ENCODE data around the gene INSIG1. TPM values are rescaled to one million over a fixed set of nuclear protein-coding genes. Genes with fewer than 3 reads are reported as not detected.

The INSIG1 gene
- total and polyA plus RNA-seq, 2 experiments from 2014 or later, result 70.3 to 131 TPM

DNA sequence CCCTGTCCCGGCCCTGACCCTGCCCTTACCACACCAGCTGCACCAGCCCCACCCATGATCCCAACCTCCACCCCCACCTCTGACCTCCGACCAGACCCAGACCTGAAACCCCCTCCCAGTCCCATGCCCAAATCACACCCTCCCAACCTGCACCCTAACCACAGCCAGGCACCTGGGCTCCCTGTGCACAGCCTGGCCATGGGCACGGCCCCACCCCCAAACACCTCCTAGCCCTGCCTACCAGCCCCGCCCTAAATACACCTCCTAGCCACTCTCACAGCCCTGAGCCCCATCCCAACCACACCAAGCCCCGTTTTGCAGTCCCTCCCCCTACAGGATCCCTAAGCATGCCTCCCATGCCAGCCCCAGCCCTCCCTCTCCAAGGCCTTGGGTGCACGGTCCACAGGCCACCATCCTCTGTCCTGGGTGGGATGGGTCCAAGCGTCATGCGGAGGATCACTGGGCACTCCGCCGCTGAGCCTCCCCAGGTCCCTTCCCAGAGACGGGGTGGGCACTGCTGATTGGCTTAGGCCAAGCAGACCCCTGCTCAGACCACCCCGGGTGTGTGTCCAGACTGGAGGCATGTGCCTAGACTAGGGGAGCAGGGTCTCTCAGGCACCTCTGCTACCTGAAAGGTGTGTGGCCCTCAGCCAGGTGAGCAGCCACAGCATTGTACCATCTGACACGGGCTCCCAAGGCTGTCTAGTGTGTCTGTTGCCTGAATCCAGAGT is 30.1 kb downstream of the INSIG1 start:
- Mint-ChIP-seq H3K4me1 (no peaks in the 10 kb centered on the region), H3K9me3 (peaks cover 7% of the 10 kb centered on the region; the same call in 2 of the 3 replicates), H3K27me3 (ENCODE audit: insufficient read depth, low read depth, poor library complexity) (peaks cover 4% of the 10 kb centered on the region), H3K27ac (no peak overlapping the region), H3K4me3 (no peak overlapping the region), H3K36me3 (ENCODE audit: low read depth) (no peaks in the 10 kb centered on the region)
- H3K4me3 ChIP-seq, result no peak overlapping the region
- peak; percentile 44; the same call in 2 of the 3 replicates for ATAC-seq
- H3K4me2 ChIP-seq, result no peak overlapping the region
- H3K27ac ChIP-seq (ENCODE audit: low read depth), result no peak overlapping the region
- H2AFZ ChIP-seq, result no peak overlapping the region
- H3K79me2 ChIP-seq (replicated peaks; ENCODE audit: insufficient read depth), result no peaks in the 10 kb centered on the region
- no peaks in the 10 kb centered on the region for H3F3A ChIP-seq (replicated peaks; ENCODE audit: low read depth)
- no peaks in the 10 kb centered on the region for H3K27me3 ChIP-seq (ENCODE audit: insufficient read depth)
- H4K20me1 ChIP-seq (replicated peaks; ENCODE audit: insufficient read depth), result no peaks in the 10 kb centered on the region
- no peaks in the 10 kb centered on the region for H3K9me2 ChIP-seq (ENCODE audit: insufficient read depth)
- H3K36me3 ChIP-seq (ENCODE audit: insufficient read depth), result no peaks in the 10 kb centered on the region
- no peak for TF ChIP-seq ZNF331 (CRISPR knock-in tag; IDR thresholded peaks at IDR 0.05; ENCODE audit: low read depth)
- no peak for TF ChIP-seq ZNF114 (CRISPR knock-in tag; IDR thresholded peaks at IDR 0.05)
- TF ChIP-seq CREB1 (CRISPR knock-in tag; IDR thresholded peaks at IDR 0.05; ENCODE audit: low read depth), result no peak
- TF ChIP-seq, protein P1, sequence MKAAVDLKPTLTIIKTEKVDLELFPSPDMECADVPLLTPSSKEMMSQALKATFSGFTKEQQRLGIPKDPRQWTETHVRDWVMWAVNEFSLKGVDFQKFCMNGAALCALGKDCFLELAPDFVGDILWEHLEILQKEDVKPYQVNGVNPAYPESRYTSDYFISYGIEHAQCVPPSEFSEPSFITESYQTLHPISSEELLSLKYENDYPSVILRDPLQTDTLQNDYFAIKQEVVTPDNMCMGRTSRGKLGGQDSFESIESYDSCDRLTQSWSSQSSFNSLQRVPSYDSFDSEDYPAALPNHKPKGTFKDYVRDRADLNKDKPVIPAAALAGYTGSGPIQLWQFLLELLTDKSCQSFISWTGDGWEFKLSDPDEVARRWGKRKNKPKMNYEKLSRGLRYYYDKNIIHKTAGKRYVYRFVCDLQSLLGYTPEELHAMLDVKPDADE (IDR thresholded peaks at IDR 0.05), result no peak
- TF ChIP-seq, protein P2, sequence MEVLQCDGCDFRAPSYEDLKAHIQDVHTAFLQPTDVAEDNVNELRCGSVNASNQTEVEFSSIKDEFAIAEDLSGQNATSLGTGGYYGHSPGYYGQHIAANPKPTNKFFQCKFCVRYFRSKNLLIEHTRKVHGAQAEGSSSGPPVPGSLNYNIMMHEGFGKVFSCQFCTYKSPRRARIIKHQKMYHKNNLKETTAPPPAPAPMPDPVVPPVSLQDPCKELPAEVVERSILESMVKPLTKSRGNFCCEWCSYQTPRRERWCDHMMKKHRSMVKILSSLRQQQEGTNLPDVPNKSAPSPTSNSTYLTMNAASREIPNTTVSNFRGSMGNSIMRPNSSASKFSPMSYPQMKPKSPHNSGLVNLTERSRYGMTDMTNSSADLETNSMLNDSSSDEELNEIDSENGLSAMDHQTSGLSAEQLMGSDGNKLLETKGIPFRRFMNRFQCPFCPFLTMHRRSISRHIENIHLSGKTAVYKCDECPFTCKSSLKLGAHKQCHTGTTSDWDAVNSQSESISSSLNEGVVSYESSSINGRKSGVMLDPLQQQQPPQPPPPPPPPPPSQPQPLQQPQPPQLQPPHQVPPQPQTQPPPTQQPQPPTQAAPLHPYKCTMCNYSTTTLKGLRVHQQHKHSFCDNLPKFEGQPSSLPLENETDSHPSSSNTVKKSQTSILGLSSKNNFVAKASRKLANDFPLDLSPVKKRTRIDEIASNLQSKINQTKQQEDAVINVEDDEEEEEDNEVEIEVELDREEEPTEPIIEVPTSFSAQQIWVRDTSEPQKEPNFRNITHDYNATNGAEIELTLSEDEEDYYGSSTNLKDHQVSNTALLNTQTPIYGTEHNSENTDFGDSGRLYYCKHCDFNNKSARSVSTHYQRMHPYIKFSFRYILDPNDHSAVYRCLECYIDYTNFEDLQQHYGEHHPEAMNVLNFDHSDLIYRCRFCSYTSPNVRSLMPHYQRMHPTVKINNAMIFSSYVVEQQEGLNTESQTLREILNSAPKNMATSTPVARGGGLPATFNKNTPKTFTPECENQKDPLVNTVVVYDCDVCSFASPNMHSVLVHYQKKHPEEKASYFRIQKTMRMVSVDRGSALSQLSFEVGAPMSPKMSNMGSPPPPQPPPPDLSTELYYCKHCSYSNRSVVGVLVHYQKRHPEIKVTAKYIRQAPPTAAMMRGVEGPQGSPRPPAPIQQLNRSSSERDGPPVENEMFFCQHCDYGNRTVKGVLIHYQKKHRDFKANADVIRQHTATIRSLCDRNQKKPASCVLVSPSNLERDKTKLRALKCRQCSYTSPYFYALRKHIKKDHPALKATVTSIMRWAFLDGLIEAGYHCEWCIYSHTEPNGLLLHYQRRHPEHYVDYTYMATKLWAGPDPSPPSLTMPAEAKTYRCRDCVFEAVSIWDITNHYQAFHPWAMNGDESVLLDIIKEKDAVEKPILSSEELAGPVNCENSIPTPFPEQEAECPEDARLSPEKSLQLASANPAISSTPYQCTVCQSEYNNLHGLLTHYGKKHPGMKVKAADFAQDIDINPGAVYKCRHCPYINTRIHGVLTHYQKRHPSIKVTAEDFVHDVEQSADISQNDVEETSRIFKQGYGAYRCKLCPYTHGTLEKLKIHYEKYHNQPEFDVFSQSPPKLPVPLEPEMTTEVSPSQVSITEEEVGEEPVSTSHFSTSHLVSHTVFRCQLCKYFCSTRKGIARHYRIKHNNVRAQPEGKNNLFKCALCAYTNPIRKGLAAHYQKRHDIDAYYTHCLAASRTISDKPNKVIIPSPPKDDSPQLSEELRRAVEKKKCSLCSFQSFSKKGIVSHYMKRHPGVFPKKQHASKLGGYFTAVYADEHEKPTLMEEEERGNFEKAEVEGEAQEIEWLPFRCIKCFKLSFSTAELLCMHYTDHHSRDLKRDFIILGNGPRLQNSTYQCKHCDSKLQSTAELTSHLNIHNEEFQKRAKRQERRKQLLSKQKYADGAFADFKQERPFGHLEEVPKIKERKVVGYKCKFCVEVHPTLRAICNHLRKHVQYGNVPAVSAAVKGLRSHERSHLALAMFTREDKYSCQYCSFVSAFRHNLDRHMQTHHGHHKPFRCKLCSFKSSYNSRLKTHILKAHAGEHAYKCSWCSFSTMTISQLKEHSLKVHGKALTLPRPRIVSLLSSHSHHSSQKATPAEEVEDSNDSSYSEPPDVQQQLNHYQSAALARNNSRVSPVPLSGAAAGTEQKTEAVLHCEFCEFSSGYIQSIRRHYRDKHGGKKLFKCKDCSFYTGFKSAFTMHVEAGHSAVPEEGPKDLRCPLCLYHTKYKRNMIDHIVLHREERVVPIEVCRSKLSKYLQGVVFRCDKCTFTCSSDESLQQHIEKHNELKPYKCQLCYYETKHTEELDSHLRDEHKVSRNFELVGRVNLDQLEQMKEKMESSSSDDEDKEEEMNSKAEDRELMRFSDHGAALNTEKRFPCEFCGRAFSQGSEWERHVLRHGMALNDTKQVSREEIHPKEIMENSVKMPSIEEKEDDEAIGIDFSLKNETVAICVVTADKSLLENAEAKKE (CRISPR knock-in tag; IDR thresholded peaks at IDR 0.05), result no peak
- TF ChIP-seq POLR2AphosphoS5 (IDR thresholded peaks at IDR 0.05; ENCODE audit: low read depth), result no peak
- TF ChIP-seq, protein P3, sequence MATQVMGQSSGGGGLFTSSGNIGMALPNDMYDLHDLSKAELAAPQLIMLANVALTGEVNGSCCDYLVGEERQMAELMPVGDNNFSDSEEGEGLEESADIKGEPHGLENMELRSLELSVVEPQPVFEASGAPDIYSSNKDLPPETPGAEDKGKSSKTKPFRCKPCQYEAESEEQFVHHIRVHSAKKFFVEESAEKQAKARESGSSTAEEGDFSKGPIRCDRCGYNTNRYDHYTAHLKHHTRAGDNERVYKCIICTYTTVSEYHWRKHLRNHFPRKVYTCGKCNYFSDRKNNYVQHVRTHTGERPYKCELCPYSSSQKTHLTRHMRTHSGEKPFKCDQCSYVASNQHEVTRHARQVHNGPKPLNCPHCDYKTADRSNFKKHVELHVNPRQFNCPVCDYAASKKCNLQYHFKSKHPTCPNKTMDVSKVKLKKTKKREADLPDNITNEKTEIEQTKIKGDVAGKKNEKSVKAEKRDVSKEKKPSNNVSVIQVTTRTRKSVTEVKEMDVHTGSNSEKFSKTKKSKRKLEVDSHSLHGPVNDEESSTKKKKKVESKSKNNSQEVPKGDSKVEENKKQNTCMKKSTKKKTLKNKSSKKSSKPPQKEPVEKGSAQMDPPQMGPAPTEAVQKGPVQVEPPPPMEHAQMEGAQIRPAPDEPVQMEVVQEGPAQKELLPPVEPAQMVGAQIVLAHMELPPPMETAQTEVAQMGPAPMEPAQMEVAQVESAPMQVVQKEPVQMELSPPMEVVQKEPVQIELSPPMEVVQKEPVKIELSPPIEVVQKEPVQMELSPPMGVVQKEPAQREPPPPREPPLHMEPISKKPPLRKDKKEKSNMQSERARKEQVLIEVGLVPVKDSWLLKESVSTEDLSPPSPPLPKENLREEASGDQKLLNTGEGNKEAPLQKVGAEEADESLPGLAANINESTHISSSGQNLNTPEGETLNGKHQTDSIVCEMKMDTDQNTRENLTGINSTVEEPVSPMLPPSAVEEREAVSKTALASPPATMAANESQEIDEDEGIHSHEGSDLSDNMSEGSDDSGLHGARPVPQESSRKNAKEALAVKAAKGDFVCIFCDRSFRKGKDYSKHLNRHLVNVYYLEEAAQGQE (IDR thresholded peaks at IDR 0.05; ENCODE audit: unreplicated experiment), result no peak
- TF ChIP-seq NANOG (IDR thresholded peaks at IDR 0.05; ENCODE audit: borderline replicate concordance), result no peak
- TF ChIP-seq JUNB (IDR thresholded peaks at IDR 0.05; ENCODE audit: unreplicated experiment), result no peak
- TF ChIP-seq, protein P4, sequence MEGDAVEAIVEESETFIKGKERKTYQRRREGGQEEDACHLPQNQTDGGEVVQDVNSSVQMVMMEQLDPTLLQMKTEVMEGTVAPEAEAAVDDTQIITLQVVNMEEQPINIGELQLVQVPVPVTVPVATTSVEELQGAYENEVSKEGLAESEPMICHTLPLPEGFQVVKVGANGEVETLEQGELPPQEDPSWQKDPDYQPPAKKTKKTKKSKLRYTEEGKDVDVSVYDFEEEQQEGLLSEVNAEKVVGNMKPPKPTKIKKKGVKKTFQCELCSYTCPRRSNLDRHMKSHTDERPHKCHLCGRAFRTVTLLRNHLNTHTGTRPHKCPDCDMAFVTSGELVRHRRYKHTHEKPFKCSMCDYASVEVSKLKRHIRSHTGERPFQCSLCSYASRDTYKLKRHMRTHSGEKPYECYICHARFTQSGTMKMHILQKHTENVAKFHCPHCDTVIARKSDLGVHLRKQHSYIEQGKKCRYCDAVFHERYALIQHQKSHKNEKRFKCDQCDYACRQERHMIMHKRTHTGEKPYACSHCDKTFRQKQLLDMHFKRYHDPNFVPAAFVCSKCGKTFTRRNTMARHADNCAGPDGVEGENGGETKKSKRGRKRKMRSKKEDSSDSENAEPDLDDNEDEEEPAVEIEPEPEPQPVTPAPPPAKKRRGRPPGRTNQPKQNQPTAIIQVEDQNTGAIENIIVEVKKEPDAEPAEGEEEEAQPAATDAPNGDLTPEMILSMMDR (conservative IDR thresholded peaks at IDR 0.05; ENCODE audit: low read depth in 2 of 2), result no peak
- no peak for TF ChIP-seq EZH2phosphoT487 (IDR thresholded peaks at IDR 0.05; ENCODE audit: unreplicated experiment)
- no peak for TF ChIP-seq STAT1 (IDR thresholded peaks at IDR 0.05; ENCODE audit: unreplicated experiment)
- no peak for TF ChIP-seq EZH2 (IDR thresholded peaks at IDR 0.05; ENCODE audit: low read depth, unreplicated experiment)
- DNase-seq (ENCODE audit: low spot score), result no peak
- H3K4me1 ChIP-seq (ENCODE audit: insufficient read depth), result no peaks in the 10 kb centered on the region

Data from GM23338 (cell line).